Esophagus mucosa (tissue), 1 donor: ENCODE measurements around the gene ASAP3. TPM values are rescaled to one million over a fixed set of nuclear protein-coding genes. Genes with fewer than 3 reads are reported as not detected.
"Not testable (repeated sequence)": the region's sequence is repeated elsewhere in the genome, so short reads cannot be mapped to it uniquely, and the experiment has no call there.

Experiments
- ATAC-seq: fragments of 200-7000 bp; cut with Tn5 transposase; one replicate; pipeline ENCODE4 v1.9.1; 2020
- total RNA-seq: library from RNA; stranded (reverse); gene quantifications from one replicate; pipeline ENCODE4 v1.2.4, GENCODE V29; 2023
- donor health status: DM: yes; HTN: yes; CAD: no.

The ASAP3 gene
- total RNA-seq, 1 donor from 2014 or later: 31.5 TPM

GRCh38 chr1:23394181-23394580, 89.8 kb downstream of the ASAP3 start:
- ATAC-seq: no peak

- ATAC-seq: no peak
Measured at GRCh38 chr1:23393706-23394105, 90.3 kb downstream of the ASAP3 start.

- ATAC-seq: peak; percentile 25
Measured at GRCh38 chr1:23392125-23392855, 91.7 kb downstream of the ASAP3 start.

GRCh38 chr1:23389837-23390321, 94.1 kb downstream of the ASAP3 start:
- ATAC-seq: no peak

GRCh38 chr1:23387494-23387893, 96.5 kb downstream of the ASAP3 start:
- no peak for ATAC-seq

- ATAC-seq: peak; percentile 14
Measured at GRCh38 chr1:23385119-23385621, 98.8 kb downstream of the ASAP3 start.

- peak; percentile 75 for ATAC-seq
Measured at GRCh38 chr1:23384312-23385058, 99.5 kb downstream of the ASAP3 start.

- peak; percentile 35 for ATAC-seq
Measured at GRCh38 chr1:23383577-23384311, 100.2 kb downstream of the ASAP3 start.

- ATAC-seq: no peak
Measured at GRCh38 chr1:23381233-23381885, 102.6 kb downstream of the ASAP3 start.

GRCh38 chr1:23380719-23381118, 103.3 kb downstream of the ASAP3 start:
- ATAC-seq: no peak

GRCh38 chr1:23380236-23380635, 103.7 kb downstream of the ASAP3 start:
- ATAC-seq: not testable (repeated sequence)

Other genes starting within 250 kb of the ASAP3 start
- 96.2 TPM for gene HNRNPR, start 139.9 kb downstream of the ASAP3 start, total RNA-seq
- 23.7 TPM for gene ZNF436, start 114.3 kb downstream of the ASAP3 start, total RNA-seq
- gene TCEA3, start 59.4 kb downstream of the ASAP3 start, total RNA-seq: 25.6 TPM
- gene E2F2, start 47.1 kb upstream of the ASAP3 start, total RNA-seq: 13.9 TPM
- 25.7 TPM for gene ID3, start 75.3 kb upstream of the ASAP3 start, total RNA-seq
- 1,140 TPM for gene RPL11, start 207.6 kb upstream of the ASAP3 start, total RNA-seq